HG02938 (cell line): Measurements from ENCODE around the gene CTNNA2.
"Not testable (repeated sequence)": the region's sequence is repeated elsewhere in the genome, so short reads cannot be mapped to it uniquely, and the experiment has no call there.

ENCODE experiments used
- ATAC-seq: cut with Tn5 transposase; IDR thresholded peaks from one replicate; pipeline ENCODE4 v1.9.1; 2021; ENCODE audit warnings: mild to moderate bottlenecking, moderate library complexity; ENCODE audit not compliant: unreplicated experiment

CTNNA2 gene

DNA sequence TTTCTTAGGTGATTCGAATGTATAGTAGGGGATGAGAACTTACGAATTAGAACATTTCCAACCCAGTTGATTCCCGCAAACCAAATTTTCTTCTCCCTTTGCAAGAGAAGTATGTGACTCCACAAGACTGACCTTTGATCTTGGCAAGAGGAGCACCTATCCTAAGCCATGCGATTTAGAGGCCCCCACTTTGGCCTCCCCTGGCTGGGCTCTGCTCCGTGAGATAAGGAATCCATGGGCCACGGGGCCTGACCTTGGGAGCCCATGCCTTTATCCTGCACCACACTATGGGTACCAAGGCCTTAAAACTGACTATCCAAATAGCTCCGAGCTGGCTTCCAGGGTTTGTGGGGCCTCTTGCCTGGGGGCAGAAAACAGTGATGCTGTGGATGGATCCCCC, 656.0 kb downstream of the CTNNA2 start:
- no peak for ATAC-seq

DNA sequence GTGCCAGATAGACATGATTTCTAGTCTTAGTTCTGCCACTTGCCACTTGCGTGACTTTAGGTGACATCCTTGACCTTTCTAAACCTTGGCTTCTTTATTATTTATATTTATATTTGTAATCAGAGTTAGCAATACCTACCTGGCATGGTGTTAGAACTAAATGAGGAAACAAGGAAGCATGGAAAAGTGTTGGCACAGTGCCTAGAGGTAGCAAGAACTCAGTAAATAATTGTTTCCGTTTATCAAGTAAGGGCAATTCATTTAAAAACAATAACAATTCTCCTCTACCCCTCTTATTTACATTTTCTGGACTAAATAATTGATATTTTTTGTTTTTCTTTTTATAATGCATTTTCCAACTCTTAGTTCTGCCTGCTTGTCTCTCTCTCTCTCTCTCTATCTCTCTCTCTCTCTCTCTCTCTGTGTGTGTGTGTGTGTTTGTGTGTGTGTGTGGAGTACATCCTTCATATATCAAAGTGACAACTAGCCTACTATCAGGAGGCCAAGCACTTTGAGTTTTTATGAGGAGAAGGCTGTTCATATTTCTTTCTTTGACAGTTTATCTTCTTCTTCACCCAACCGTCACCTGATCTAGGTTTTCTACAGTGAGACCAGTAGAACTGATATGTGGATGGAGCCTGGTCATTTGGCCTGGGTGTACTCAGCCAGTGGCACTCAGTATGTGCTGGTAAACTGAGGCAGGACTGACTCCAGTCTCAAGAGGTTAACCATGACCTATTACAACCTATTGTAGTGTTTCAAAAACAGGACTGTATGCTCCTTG, 657.2 kb downstream of the CTNNA2 start:
- no peak for ATAC-seq

DNA sequence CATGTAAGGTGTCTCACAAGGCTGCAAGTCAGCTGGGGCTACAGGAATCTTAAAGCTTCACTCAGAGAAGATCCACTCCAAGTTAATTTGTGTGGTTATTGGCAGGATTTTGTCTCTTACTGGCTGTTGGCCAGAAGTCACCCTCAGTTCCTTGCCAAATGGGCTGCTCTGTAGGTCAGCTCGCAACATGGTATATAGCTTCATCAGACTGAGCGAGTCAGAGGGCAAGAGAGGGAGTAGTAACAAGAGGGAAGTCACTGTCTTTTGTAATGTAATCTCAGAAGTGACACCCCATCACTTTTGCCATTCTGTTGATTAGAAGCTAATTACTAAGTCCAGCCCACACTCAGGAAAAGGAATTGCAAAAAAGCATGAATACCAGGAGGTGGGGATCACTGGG, 672.2 kb downstream of the CTNNA2 start:
- no peak for ATAC-seq

DNA sequence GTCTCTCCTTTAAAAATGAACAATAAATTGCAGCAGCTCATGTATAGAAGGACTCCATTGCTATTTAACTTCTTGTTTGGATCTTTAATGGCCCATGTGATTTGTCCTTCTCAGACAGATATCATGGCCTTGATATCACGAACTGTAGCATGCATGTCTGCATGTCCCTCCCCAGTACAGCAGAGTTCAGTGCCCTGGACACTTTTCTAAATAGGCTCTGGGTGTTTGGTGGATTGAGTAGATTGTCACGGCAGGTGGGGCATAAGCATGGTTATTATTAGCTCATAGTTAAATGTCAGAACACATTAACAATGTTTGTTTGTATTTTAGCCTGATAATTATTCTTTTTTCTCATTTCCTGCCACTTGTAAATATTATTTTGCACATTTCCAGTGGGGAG, 673.4 kb downstream of the CTNNA2 start:
- no peak for ATAC-seq

DNA sequence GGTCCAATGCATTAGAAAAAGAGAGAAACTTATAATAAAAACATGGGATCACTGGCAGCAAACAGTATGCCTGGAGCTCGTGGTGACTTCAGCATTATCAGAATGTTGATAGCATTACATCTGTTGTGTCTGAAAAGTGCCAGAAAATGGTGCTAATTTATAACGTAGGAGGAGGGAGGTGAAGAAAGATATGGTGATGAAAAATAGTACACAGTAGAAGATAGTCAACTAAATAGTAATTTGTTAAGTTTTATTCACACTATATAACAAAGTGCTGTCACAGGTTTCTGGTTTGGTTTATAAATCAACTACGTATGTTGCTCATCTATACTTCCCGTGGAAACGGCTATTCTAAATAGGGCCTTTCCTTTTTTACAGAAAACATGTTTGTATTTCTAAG, 674.3 kb downstream of the CTNNA2 start:
- ATAC-seq = no peak

DNA sequence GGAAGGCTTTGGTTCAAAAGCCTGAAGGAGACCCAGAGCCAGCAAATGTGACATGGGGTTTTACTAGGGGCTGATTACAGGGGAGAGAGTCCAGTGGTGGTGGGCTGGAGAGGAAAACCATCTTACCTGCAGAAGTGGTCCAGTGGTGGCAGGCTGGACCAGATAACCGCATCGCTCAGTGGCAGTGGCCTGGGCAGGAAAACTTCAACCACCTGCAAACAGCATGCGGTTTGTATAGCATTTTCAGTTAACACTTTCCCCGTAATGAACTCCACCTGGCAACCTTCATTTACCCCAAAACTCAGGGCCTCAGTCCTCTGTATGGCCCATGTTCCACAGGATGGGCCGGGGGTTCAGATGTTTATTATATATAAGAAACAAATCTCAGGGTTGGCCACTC, 677.3 kb downstream of the CTNNA2 start:
- no peak for ATAC-seq

DNA sequence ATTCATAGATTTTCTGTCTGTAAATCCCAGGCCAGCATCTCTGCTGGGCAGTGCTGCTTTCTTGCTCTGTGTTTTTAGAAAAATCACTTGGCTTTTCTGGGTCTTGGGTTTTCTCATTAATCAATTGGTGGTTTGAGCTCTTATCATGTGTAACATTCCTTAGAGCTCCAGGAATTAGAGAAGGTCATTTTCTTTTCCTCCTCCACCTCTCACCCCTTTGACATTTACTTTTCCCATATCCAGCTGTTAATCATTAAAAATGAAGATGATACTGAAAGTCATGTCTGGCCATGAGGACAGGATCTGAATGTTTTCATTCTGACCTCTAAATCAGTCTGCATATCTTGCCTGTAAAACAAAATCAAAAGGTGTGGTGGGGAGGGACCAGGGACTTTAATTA, 680.7 kb downstream of the CTNNA2 start:
- no peak for ATAC-seq

DNA sequence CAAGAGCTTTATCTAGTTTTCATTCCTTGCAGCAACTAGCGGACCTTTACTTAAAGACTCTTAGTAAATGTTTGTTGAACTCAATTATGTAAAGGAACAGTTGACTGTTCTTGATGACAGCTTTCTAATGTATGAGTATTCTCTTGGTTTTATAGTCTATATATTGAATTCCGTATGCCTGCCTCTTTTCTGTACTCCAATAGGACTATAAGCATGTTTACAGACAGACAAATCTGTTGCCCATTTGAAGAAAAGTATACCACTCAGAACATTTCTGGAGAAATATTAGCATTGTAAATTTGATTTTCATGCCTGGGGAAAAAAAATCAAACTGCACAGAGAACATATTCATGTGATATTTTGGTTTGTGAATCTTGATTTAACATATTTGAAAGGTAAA, 682.2 kb downstream of the CTNNA2 start:
- ATAC-seq = no peak

DNA sequence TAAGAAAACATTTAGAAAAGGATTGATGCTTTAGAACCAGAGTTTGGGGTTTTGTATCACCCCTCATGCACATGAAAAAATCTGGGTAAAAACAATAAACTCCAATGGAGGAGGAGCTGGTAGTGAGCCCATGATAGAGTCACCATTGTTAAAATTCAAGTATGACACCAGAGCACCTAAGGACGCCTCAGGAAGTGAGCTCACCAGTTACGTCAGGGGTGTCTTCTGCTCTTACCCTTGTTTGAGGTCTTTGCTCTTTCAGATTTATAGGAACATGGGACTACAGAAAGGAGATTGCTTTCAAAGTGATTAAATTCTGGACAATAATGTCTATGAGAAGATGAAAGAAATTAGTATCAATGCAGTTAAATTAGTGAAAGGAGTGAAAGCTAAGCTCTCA, 685.2 kb downstream of the CTNNA2 start:
- ATAC-seq = no peak

DNA sequence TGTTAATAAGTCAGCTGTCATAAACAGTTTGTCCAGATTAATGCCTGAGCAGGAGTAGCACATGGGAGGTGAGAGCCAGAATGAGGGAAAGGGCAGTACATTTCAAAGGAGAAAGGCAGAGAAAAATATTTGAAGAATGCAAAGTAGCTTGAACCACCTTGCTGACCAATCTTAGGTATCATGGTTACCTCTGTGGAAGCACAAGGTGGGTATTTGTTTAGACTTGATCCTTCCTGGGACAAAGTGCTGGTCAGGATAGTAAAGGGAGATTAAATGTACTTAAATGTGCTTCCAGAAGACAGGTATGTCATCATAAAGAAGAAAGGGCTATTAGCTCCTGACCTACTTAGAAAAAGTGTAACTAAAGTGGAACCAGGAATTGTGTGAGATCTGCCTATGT, 686.7 kb downstream of the CTNNA2 start:
- ATAC-seq = no peak

DNA sequence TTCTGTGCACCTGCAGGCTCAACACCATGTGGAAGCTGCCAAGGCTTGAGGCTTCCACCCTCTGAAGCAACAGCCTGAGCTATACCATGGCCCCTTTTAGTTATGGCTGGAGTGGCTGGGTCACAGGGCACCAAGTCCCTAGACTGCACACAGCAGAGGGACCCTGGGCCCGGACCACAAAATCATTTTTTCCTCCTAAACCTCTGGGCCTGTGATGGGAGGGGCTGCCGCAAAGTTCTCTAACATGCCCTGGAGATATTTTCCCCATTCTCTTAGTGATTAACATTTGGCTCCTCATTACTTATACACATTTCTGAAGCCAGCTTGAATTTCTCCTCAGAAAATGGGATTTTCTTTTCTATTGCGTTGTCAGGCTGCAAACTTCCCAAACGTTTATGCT, 691.1 kb downstream of the CTNNA2 start:
- not testable (repeated sequence) for ATAC-seq

DNA sequence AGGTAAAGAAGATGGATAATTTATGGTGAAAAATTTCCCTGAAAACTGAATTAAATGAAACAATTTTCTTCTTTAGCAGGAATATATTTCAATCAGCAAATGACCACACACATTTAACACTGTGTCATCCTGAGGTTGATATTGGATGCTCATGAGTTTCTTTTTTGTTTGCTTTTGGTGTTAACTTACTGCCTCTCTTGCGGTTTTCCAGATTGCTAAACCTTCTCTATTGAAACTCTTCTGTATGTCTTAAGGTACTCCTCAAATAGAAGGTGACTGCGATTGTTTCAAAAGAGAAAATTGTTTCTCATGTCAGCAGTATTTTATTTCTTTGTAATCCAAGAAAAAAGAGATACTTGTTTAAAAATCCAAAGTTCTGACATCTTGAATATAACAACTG, 692.6 kb downstream of the CTNNA2 start:
- no peak for ATAC-seq

DNA sequence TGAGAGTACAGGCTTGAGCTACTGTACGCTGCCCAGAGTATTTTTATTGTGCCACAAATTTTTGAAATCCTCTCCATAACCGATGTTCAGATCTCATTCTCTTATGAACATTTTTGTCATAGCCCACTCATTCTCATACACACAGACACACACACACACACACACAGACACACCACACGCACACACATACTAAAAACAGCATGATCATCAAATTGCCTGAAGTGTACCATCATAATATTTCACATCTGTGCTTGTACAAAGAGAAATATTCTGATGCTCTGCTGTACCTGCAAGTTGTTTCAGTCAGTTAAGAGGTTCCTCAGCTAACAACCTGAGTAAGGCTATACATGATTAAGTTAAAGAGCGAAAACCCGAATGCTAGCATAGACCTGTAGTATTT, 696.6 kb downstream of the CTNNA2 start:
- ATAC-seq = no peak

DNA sequence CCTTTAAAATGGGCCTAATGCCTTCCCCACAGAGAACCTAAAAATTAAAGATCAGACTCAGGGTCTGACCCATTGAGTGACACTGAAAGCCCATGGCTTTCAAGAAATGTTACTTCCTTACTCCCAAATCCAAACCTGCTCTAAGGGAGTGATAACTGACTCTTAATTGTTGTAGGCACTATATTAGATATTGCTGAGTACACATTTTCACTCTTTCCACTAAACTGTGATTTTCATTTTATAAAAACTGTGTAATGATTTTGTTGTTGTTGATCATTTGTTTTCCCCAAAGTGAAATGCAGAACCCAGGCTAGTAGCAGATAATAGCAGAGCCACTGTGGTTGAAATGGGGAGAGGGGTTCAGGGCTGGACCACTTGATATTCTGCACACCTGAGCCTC, 704.6 kb downstream of the CTNNA2 start:
- ATAC-seq = no peak

DNA sequence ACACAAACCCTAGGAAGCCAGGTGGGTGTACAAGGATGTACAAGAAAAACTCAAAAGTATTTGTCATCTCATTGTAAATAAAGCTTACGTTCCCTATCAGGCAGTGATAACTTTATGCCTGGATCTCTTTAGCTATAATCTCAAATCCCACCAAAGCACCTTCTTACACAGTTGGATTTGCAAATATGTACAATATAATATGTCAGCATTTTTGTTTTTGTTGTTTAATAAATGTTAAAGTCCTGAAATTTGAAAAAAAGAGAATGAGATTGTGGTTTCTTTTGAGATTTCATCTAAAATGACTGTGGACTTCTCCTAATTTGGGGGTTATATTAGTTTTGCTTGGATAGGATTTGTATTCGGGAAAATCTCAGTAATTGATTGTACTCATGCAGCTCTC, 709.8 kb downstream of the CTNNA2 start:
- no peak for ATAC-seq

DNA sequence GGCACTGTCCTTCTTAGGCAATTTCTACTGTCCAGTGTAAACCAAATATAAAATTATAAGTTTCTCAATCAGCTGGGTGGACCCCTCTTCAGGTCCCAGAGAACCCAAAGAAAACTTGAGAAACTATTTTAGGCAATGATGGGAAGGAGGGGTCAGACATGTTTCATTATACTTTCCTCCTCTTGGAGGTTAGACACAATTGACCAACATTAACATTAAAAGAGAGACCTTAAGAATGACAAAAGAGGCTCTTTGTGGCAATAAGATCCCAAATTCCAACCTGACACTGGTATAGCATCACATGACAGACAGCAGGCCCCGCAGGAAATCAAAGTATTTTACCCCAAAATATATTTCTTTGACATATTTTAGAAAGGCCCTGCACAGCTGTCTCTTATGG, 718.6 kb downstream of the CTNNA2 start:
- no peak for ATAC-seq

DNA sequence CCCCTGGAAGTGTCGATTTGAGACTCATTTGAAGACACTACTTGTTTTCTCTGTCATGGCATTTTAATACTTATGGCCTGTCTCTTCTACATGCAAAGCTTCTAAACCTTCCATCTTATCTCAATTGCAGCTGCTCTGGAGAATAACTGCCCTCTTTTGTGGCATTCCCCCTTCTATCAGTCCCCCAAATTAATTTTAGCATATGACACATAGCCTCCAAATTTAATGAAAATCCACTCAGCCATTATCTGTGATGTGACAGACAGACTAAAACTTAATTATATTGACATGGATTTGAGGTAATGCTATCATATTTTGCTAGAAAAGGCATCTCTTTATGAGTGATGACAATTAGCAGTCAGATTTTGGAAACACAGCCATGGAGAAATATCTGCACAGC, 720.5 kb downstream of the CTNNA2 start:
- ATAC-seq = no peak

DNA sequence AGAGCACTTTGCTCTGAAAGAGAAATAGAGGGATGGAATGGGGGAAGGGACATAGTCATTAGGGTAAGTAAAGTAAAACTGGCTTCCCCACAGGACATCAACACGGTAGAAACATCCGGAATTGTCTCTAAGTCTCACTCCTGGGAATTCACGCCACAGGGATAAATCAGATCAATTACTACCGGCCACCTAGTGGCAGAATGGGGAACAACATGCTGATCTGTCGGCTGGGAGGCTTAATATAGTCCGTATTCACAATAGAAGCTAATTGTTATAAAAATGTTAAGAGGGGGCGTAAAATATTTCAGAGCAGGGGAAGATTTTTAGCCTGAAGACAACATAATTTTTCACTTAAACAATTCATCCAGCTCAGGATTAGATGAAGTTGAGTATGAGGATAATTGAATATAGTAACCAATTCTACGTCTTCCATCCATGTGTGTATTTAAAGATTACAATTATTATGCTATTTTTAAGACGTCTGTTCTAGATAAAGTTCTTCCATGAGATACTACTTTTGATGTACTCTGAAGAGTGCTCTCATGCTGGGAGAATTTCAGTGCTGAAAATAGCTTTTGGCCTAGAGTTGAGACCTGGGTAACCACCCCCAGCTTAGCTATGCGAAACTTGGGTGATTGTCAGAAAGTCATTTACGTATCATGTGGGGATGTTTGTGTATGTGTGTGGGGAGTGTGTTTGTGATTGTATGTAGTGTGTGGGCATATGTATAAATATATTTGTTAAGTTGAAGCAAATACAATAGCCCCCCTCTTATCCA, 726.0 kb downstream of the CTNNA2 start:
- no peak for ATAC-seq

DNA sequence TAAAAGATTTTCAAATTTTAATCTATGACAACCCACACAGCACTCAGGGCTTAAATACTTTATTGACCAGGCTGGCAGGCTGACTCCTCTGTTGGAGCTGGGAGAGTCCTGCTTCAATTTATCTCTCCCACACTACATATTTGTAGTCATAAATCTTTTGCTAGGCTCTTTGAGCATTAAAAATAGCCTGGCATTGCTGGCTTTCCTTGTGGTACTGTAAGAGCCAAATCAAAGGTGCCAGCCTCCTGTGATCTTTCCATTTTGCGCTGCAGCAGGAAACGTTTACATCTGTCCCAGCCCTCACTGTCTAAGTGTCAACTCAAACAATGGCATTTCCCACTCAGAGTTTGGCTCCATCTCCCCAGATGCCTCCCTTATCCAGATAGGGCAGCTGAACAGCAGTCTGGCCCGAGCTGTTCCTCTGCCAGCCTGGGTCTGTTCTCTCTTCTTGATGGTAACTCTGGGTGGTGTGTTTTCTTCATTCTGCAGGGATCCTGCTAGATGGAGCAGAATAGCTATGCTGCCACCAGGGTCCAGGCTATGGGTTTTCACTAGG, 729.6 kb downstream of the CTNNA2 start:
- no peak for ATAC-seq

DNA sequence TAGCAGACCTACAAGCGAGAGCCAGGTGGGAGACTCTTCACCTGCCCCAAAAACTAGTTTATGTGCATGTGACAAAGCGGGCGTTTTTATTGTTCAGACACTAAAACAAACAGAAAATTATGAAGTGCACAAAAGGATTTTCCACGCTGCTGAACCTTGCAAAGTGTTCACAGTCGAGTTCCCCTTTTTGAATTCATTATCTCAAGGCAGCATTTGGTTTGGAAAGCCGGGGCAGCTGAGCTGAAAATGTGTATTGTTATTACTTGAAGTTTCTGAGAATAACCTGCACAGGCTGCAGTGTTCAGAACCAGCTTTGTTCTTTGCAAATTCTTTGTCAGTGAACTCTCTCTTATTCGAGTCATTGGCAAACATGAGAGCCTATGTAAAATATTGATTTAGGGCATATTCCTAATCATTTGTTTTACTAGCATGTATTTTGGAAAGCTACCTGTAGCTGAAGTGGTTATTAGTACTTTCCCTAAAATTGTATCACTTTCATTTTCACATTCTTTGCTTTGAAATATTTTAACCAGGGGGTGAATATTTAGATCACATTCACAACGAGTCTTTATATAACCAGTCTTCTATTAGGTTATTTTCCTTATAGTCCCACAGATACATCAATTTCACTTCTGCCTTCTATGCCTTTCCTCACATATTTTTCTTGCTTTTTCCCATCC, 732.2 kb downstream of the CTNNA2 start:
- no peak for ATAC-seq

DNA sequence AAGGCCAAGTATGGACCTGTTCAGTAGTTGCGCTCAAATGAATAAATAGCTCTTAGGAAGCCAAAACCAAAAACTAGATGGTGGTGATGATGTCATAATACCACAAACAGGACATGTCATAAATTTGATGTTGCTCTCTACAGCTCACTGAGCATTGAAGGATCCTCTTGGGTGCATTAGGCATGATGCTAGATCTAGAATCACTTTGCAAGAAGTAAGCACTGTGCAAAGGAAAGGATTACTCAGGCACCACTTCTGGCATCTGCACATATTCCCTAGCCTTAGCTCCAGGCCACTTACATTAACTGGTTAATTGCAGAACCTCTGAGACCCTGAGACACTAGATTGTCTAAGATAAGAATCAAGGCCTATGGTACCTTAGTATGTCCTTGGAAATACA, 733.7 kb downstream of the CTNNA2 start:
- ATAC-seq = no peak

DNA sequence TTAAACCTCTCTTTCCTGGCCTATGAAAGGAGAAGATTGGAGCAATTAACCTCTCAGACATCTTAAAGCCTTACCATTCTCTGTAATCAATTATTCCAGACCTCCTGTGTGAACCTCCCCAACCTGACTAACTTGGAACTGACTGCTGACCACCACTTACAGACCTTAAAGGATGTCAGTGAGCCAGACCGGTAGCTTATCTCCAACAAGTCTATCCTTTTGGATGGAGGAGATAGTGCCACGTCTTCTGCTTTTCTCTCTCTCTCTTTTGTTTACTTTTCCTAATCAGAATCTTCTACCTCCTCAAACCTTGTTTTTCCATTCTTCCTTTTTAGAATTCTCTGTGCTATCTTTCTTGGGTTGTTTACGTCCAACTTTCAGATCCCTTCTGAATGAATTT, 734.5 kb downstream of the CTNNA2 start:
- ATAC-seq = no peak
